ENCODE data around the gene PLAAT2. TPM values are rescaled to one million over a fixed set of nuclear protein-coding genes. Genes with fewer than 3 reads are reported as not detected.

The PLAAT2 gene
- total and polyA plus RNA-seq, 8 donors = 0.26 TPM; not detected in 7

GRCh38 chr11:63504933-63505586, 58.1 kb downstream of the PLAAT2 start:
- H3K27me3 ChIP-seq = no peaks in the 10 kb centered on the region
- H3K4me1 ChIP-seq = peaks cover 14 to 48% (median 21%) of the 10 kb centered on the region in 3 donors
- no peaks in the 10 kb centered on the region for H3K36me3 ChIP-seq
- ATAC-seq = peak; percentile 79 to 87 (median 83)
- 38 to 40% methylated on average over 4 of the region's 4 CpGs for WGBS, 2 donors
- intact Hi-C loops (cut with DNase I) = loop anchor here in 2 of 3 donors (10.0 kb wide), 1 partner anchor 120 kb away; no protein-coding TSS in a partner anchor
- no peak overlapping the region for H3K27ac ChIP-seq
- DNase-seq = peak; percentile 77 to 90 (median 84)
- FAIRE-seq = no peak
- H3K4me3 ChIP-seq = no peak overlapping the region
- H3K9me3 ChIP-seq = no peaks in the 10 kb centered on the region
- TF ChIP-seq CTCF (IDR thresholded peaks at IDR 0.05) = no peak

- no peaks in the 10 kb centered on the region for H3K36me3 ChIP-seq
- H3K4me1 ChIP-seq = peaks cover 14 to 48% (median 21%) of the 10 kb centered on the region in 3 donors
- intact Hi-C loops (cut with DNase I) = loop anchor here in 2 of 3 donors (10.0 kb wide), 1 partner anchor 121 kb away; no protein-coding TSS in a partner anchor
- H3K27ac ChIP-seq = no peak overlapping the region
- no peaks in the 10 kb centered on the region for H3K9me3 ChIP-seq
- H3K4me3 ChIP-seq = no peak overlapping the region
- 79 to 86% methylated on average over 1 of the region's 1 CpG for WGBS, 2 donors
- H3K27me3 ChIP-seq = no peaks in the 10 kb centered on the region
- no peak for TF ChIP-seq CTCF (IDR thresholded peaks at IDR 0.05)
- FAIRE-seq = no peak
- no peak for ATAC-seq
- no peak for DNase-seq
These were observed 59.1 kb downstream of the PLAAT2 start for GRCh38 chr11:63504054-63504453.

GRCh38 chr11:63503492-63503891, 59.7 kb downstream of the PLAAT2 start:
- peaks cover 14 to 48% (median 21%) of the 10 kb centered on the region in 3 donors for H3K4me1 ChIP-seq
- H3K9me3 ChIP-seq = no peaks in the 10 kb centered on the region
- H3K4me3 ChIP-seq = no peak overlapping the region
- no peaks in the 10 kb centered on the region for H3K36me3 ChIP-seq
- no peaks in the 10 kb centered on the region for H3K27me3 ChIP-seq
- intact Hi-C loops (cut with DNase I) = loop anchor here in 2 of 3 donors (10.0 kb wide), 1 partner anchor 121 kb away; no protein-coding TSS in a partner anchor
- 54 to 56% methylated on average over 6 of the region's 6 CpGs for WGBS, 2 donors
- ATAC-seq (peak in 3 of 4 donors; percentile 3 to 9 (median 8)), FAIRE-seq (no peak), DNase-seq (no peak)
- peak overlapping the region in 1 of 4 donors; percentile 41 for H3K27ac ChIP-seq
- TF ChIP-seq CTCF (IDR thresholded peaks at IDR 0.05) = no peak

Other genes with a start within 250 kb of the PLAAT2 start
- under 1 TPM in 4 of 6 donors, not detected in 2; 0.12 to 0.44 (median 0.20) TPM for gene SLC22A9, start 193.6 kb downstream of the PLAAT2 start, total RNA-seq
- gene SLC22A9, start 193.6 kb downstream of the PLAAT2 start, polyA plus RNA-seq = under 1 TPM in 1 of 2 donors, not detected in 1; 0.26 TPM
- gene PLAAT5, start 72.2 kb downstream of the PLAAT2 start, total RNA-seq = 10 to 100 TPM in 2 of 6 donors, 1 to 10 TPM in 4; 4.6 to 11.0 (median 9.2) TPM
- gene PLAAT5, start 72.2 kb downstream of the PLAAT2 start, polyA plus RNA-seq = 1 to 10 TPM; 1.6 to 3.7 TPM
- 1 to 10 TPM in 2 of 6 donors, under 1 TPM in 2, not detected in 2; 0.13 to 1.4 (median 0.79) TPM for gene LGALS12, start 57.3 kb downstream of the PLAAT2 start, total RNA-seq
- 1 to 10 TPM in 1 of 2 donors, under 1 TPM in 1; 0.21 to 2.1 TPM for gene LGALS12, start 57.3 kb downstream of the PLAAT2 start, polyA plus RNA-seq
- 10 to 100 TPM in 2 of 6 donors, 1 to 10 TPM in 4; 3.3 to 32.4 (median 5.7) TPM for gene PLAAT4, start 26.6 kb downstream of the PLAAT2 start, total RNA-seq
- gene PLAAT4, start 26.6 kb downstream of the PLAAT2 start, polyA plus RNA-seq = 10 to 100 TPM; 13.5 to 16.2 TPM
- 10 to 100 TPM; 15.2 to 36.0 (median 19.1) TPM for gene PLAAT3, start 51.1 kb upstream of the PLAAT2 start, total RNA-seq
- gene PLAAT3, start 51.1 kb upstream of the PLAAT2 start, polyA plus RNA-seq = 10 to 100 TPM; 26.7 to 30.6 TPM
- gene ATL3, start 108.0 kb upstream of the PLAAT2 start, total RNA-seq = 10 to 100 TPM; 23.5 to 40.7 (median 29.4) TPM
- 1 to 10 TPM; 6.1 to 6.9 TPM for gene ATL3, start 108.0 kb upstream of the PLAAT2 start, polyA plus RNA-seq
- gene RTN3, start 118.1 kb upstream of the PLAAT2 start, total RNA-seq = 10 to 100 TPM; 51.2 to 74.9 (median 63.9) TPM
- 10 to 100 TPM; 40.2 to 79.6 TPM for gene RTN3, start 118.1 kb upstream of the PLAAT2 start, polyA plus RNA-seq
- gene ZFTA, start 205.4 kb upstream of the PLAAT2 start, total RNA-seq = 10 to 100 TPM in 1 of 6 donors, 1 to 10 TPM in 5; 4.3 to 11.3 (median 6.2) TPM
- 10 to 100 TPM in 1 of 2 donors, 1 to 10 TPM in 1; 7.0 to 10.0 TPM for gene ZFTA, start 205.4 kb upstream of the PLAAT2 start, polyA plus RNA-seq